MG63 (cell line): ENCODE results near the gene SNX30. TPM values are rescaled to one million over a fixed set of nuclear protein-coding genes. Genes with fewer than 3 reads are reported as not detected.
"Not testable (repeated sequence)": the region's sequence is repeated elsewhere in the genome, so short reads cannot be mapped to it uniquely, and the experiment has no call there.

Experiments
- DNase-seq: peaks from one replicate; pipeline ENCODE4 v3.0.0-alpha.2; 2020
- H3K27me3 ChIP-seq: fragments of 250-450 bp; sonication (Bioruptor Pico); 2 replicates; pipeline ENCODE4 v1.5.1; 2020; ENCODE audit warnings: mild to moderate bottlenecking, moderate library complexity
- H3K36me3 ChIP-seq: fragments of 250-450 bp; sonication (Bioruptor Pico); 2 replicates; pipeline ENCODE4 v1.5.1; 2020; ENCODE audit warnings: mild to moderate bottlenecking, moderate library complexity
- H3K4me3 ChIP-seq: fragments of 250-450 bp; sonication (Bioruptor Pico); 2 replicates; pipeline ENCODE4 v1.5.1; 2020; ENCODE audit warnings: mild to moderate bottlenecking, moderate library complexity
- H3K9me3 ChIP-seq: fragments of 250-450 bp; sonication (Bioruptor Pico); 2 replicates; pipeline ENCODE4 v1.5.1; 2020; ENCODE audit warnings: mild to moderate bottlenecking, moderate library complexity
- total RNA-seq: library from RNA; depleted of rRNA; stranded (reverse); fragments of >200 nt; shearing (Covaris generic); gene quantifications from 2 replicates; pipeline ENCODE4 v1.2.3, GENCODE V29; 2014; ENCODE audit warnings: low replicate concordance; rRNA removed

Gene SNX30
- 5.8 and 31.5 TPM in 2 replicates for total RNA-seq

GRCh38 chr9:112750016-112750763, at the start of gene SNX30:
TSS of gene SNX30 (plus strand) at chr9:112750760. CDS start at chr9:112751002, 242 bp downstream.
- DNase-seq, result peak; percentile 93
- Histone ChIP-seq H3K36me3 (no peaks in the 10 kb centered on the region), H3K4me3 (peak within 1 kb of the TSS; percentile 77), H3K27me3 (no peaks in the 10 kb centered on the region), H3K9me3 (no peaks in the 10 kb centered on the region)

GRCh38 chr9:112703304-112703703, 47.3 kb upstream of the SNX30 start:
- no peak for DNase-seq
- Histone ChIP-seq H3K27me3 (no peaks in the 10 kb centered on the region), H3K4me3 (no peak overlapping the region), H3K36me3 (peaks cover 6% of the 10 kb centered on the region), H3K9me3 (no peaks in the 10 kb centered on the region)

GRCh38 chr9:112705768-112706427, 44.7 kb upstream of the SNX30 start:
- no peaks in the 10 kb centered on the region for H3K27me3 ChIP-seq
- H3K4me3 ChIP-seq, result no peak overlapping the region
- no peak for DNase-seq
- H3K9me3 ChIP-seq, result no peaks in the 10 kb centered on the region
- H3K36me3 ChIP-seq, result peaks cover 11% of the 10 kb centered on the region

- DNase-seq, result peak; percentile 11
These were observed 39.4 kb upstream of the SNX30 start for GRCh38 chr9:112711050-112711689.

GRCh38 chr9:112712678-112713077, 37.9 kb upstream of the SNX30 start:
- Histone ChIP-seq H3K4me3 (no peak overlapping the region), H3K9me3 (peaks cover 12% of the 10 kb centered on the region), H3K36me3 (peaks cover 36% of the 10 kb centered on the region), H3K27me3 (no peaks in the 10 kb centered on the region)
- DNase-seq, result no peak

More at GRCh38 chr9:112711050-112711689, 39.4 kb upstream of the SNX30 start:
- Histone ChIP-seq H3K4me3 (no peak overlapping the region), H3K27me3 (no peaks in the 10 kb centered on the region), H3K9me3 (peaks cover 12% of the 10 kb centered on the region), H3K36me3 (peaks cover 33% of the 10 kb centered on the region)

- peak; percentile 96 for DNase-seq
- Histone ChIP-seq H3K27me3 (no peaks in the 10 kb centered on the region), H3K9me3 (peaks cover 6% of the 10 kb centered on the region), H3K4me3 (peak within 1 kb of the TSS; percentile 85), H3K36me3 (peaks cover 19% of the 10 kb centered on the region)
These were observed 32.8 kb upstream of the SNX30 start, which contains the start of gene INIP for GRCh38 chr9:112717661-112718331. TSS of gene INIP (minus strand) at chr9:112718117. CDS start at chr9:112716485, 1,632 bp downstream.

GRCh38 chr9:112719241-112719691, 31.3 kb upstream of the SNX30 start:
- no peak for DNase-seq
- H3K27me3 ChIP-seq, result no peaks in the 10 kb centered on the region
- H3K9me3 ChIP-seq, result no peaks in the 10 kb centered on the region
- no peak overlapping the region for H3K4me3 ChIP-seq
- peaks cover 12% of the 10 kb centered on the region for H3K36me3 ChIP-seq

GRCh38 chr9:112719696-112720095, 30.9 kb upstream of the SNX30 start:
- no peak for DNase-seq
- no peak overlapping the region for H3K4me3 ChIP-seq
- H3K36me3 ChIP-seq, result peaks cover 10% of the 10 kb centered on the region
- no peaks in the 10 kb centered on the region for H3K9me3 ChIP-seq
- no peaks in the 10 kb centered on the region for H3K27me3 ChIP-seq

- Histone ChIP-seq H3K4me3 (no peak overlapping the region), H3K36me3 (peaks cover 4% of the 10 kb centered on the region; the same call in 1 of the 2 replicates), H3K27me3 (no peaks in the 10 kb centered on the region), H3K9me3 (no peaks in the 10 kb centered on the region)
- no peak for DNase-seq
These were observed 30.3 kb upstream of the SNX30 start for GRCh38 chr9:112720113-112720780.

GRCh38 chr9:112722749-112723148, 27.8 kb upstream of the SNX30 start:
- DNase-seq, H3K27me3 ChIP-seq, H3K4me3 ChIP-seq: not testable (repeated sequence)

GRCh38 chr9:112725961-112726360, 24.6 kb upstream of the SNX30 start:
- H3K9me3 ChIP-seq, result no peaks in the 10 kb centered on the region
- H3K4me3 ChIP-seq, result no peak overlapping the region
- no peaks in the 10 kb centered on the region for H3K27me3 ChIP-seq
- H3K36me3 ChIP-seq, result no peaks in the 10 kb centered on the region
- no peak for DNase-seq

More at GRCh38 chr9:112722749-112723148, 27.8 kb upstream of the SNX30 start:
- H3K9me3 ChIP-seq, H3K36me3 ChIP-seq: not testable (repeated sequence)

- Histone ChIP-seq H3K27me3 (no peaks in the 10 kb centered on the region), H3K9me3 (no peaks in the 10 kb centered on the region), H3K4me3 (no peak overlapping the region), H3K36me3 (no peaks in the 10 kb centered on the region)
- DNase-seq, result no peak
These were observed 24.1 kb upstream of the SNX30 start for GRCh38 chr9:112726428-112726827.

GRCh38 chr9:112728401-112728800, 22.2 kb upstream of the SNX30 start:
- Histone ChIP-seq H3K9me3 (no peaks in the 10 kb centered on the region), H3K36me3 (no peaks in the 10 kb centered on the region), H3K4me3 (no peak overlapping the region), H3K27me3 (no peaks in the 10 kb centered on the region)
- no peak for DNase-seq

- H3K27me3 ChIP-seq, result no peaks in the 10 kb centered on the region
- no peaks in the 10 kb centered on the region for H3K36me3 ChIP-seq
- DNase-seq, result no peak
- H3K4me3 ChIP-seq, result no peak overlapping the region
- no peaks in the 10 kb centered on the region for H3K9me3 ChIP-seq
These were observed 18.6 kb upstream of the SNX30 start for GRCh38 chr9:112731971-112732370.

GRCh38 chr9:112734892-112735291, 15.7 kb upstream of the SNX30 start:
- no peaks in the 10 kb centered on the region for H3K27me3 ChIP-seq
- no peaks in the 10 kb centered on the region for H3K36me3 ChIP-seq
- H3K4me3 ChIP-seq, result no peak overlapping the region
- DNase-seq, result no peak
- H3K9me3 ChIP-seq, result no peaks in the 10 kb centered on the region

GRCh38 chr9:112743216-112743836, 7.2 kb upstream of the SNX30 start:
- H3K9me3 ChIP-seq, result no peaks in the 10 kb centered on the region

More at GRCh38 chr9:112743216-112743836, 7.2 kb upstream of the SNX30 start:
- H3K4me3 ChIP-seq, result no peak overlapping the region
- no peaks in the 10 kb centered on the region for H3K27me3 ChIP-seq
- H3K36me3 ChIP-seq, result no peaks in the 10 kb centered on the region
- no peak for DNase-seq
